Measurements from ENCODE around the gene GPR22. TPM values are rescaled to one million over a fixed set of nuclear protein-coding genes. Genes with fewer than 3 reads are reported as not detected.

The GPR22 gene
- total and polyA plus RNA-seq, 2 of the 4 experiments (the other 2 are of a cell fraction) = not detected

GRCh38 chr7:107494315-107494751, 24.5 kb downstream of the GPR22 start:
- Histone ChIP-seq H3K27me3 (ENCODE audit: control insufficient read depth, insufficient read depth, low read length) (no peaks in the 10 kb centered on the region), H4K91ac (ENCODE audit: insufficient read depth, low read depth, low read length) (no peak overlapping the region), H2AK9ac (replicated peaks; ENCODE audit: low read depth, low read length, poor library complexity) (no peak overlapping the region), H3K18ac (ENCODE audit: low read depth, low read length) (no peak overlapping the region), H2BK5ac (ENCODE audit: low read depth, low read length, poor library complexity, severe bottlenecking) (no peak overlapping the region), H3K4me1 (ENCODE audit: control insufficient read depth, insufficient read depth, low read length) (no peaks in the 10 kb centered on the region), H2BK15ac (ENCODE audit: low read depth, low read length) (no peak overlapping the region), H4K8ac (ENCODE audit: low read depth in 2 of 2, low read length in 2 of 2) (no peak overlapping the region), H3K14ac (replicated peaks; ENCODE audit: low read depth, low read length) (no peak overlapping the region), H2AFZ (replicated peaks; ENCODE audit: low read length, poor library complexity) (no peak overlapping the region), H2BK120ac (ENCODE audit: low read depth, low read length) (no peak overlapping the region), H2AK5ac (ENCODE audit: low read depth, low read length) (no peak overlapping the region), H3K36me3 (ENCODE audit: control insufficient read depth, insufficient read depth, low read length) (no peaks in the 10 kb centered on the region), H4K5ac (ENCODE audit: low read depth, low read length) (no peak overlapping the region), H3K79me1 (ENCODE audit: low read depth in 1 of 2, low read length in 2 of 2) (peaks cover 26 to 55% of the 10 kb centered on the region in 2 experiments), H4K20me1 (ENCODE audit: insufficient read depth, low read length) (peaks cover 22% of the 10 kb centered on the region; the same call in 1 of the 2 replicates), H3K9me3 (ENCODE audit: control insufficient read depth, insufficient read depth, low read length) (no peaks in the 10 kb centered on the region), H3K9me1 (ENCODE audit: insufficient read depth, low read length) (no peaks in the 10 kb centered on the region; the same call in 1 of the 2 replicates), H3K4ac (ENCODE audit: low read depth, low read length) (no peak overlapping the region), H3K23ac (ENCODE audit: low read depth, low read length) (no peak overlapping the region), H3K4me2 (ENCODE audit: low read depth, low read length) (no peak overlapping the region), H3K4me3 (ENCODE audit: insufficient read depth, low read depth, low read length) (no peak overlapping the region), H3K9ac (ENCODE audit: low read depth, low read length) (no peak overlapping the region), H3K56ac (ENCODE audit: extremely low read depth, insufficient read depth, low read length) (no peak overlapping the region), H3K27ac (ENCODE audit: insufficient read depth, low read length) (no peak overlapping the region), H2BK20ac (ENCODE audit: low read depth, low read length) (no peak overlapping the region)
- TF ChIP-seq NFE2L2 (IDR thresholded peaks at IDR 0.05; ENCODE audit: low read depth, low read length) (no peak), MAZ (IDR thresholded peaks at IDR 0.05; ENCODE audit: borderline replicate concordance, low read depth, low read length) (no peak)
- in situ Hi-C loops (cut with MboI; ENCODE audit: low sequenced_read_pairs) = no loop called here
- CTCF ChIA-PET = interaction anchor here (0.6 kb wide), 1 partner anchor 348 kb away, joined by 3 read pairs; no protein-coding TSS in a partner anchor
- POLR2A ChIA-PET (ENCODE audit: unreplicated experiment) = interaction anchor here (0.6 kb wide), 1 partner anchor 17 kb away, joined by 4 read pairs; no protein-coding TSS in a partner anchor
- WGBS, 2 experiments (ENCODE audit: extremely low coverage in 2 of 2, insufficient read length in 1 of 2) = no CpG with 5 or more reads among the region's 3 CpGs
- dilution Hi-C loops (cut with HindIII; ENCODE audit: low sequenced_read_pairs, unreplicated experiment) = no loop called here
- BruUV-seq (replicated peaks) = no TSS peak
- intact Hi-C loops (cut with micrococcal nuclease) = no loop called here
- DNase-seq (peak; percentile 7), ATAC-seq (ENCODE audit: low read depth) (no peak)

Data from IMR-90 (cell line).